Measurements from ENCODE around the gene KCNQ2.

The KCNQ2 gene

DNA sequence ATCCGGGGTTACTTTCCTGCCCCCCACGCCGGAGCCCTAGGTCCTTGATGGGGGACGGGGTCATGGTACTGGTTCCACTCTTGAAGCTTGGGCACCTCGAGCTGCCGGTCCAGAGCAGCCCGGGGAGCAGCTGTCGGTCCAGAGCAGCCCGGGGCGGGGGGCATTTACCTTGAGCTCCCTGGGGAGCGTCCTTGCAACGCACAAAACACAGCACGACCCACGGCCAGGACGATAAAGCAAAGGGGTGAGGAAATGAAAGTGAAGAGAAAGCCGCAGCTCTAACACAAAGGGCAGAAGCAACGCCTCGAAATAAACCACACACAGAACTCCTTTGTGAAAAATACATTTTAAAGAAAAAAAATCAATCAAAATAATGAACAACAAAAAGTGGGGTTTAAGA, 39.1 kb downstream of the KCNQ2 start:
- Histone ChIP-seq H3K4me1 (ENCODE audit: insufficient read depth, low read length, severe bottlenecking) (no peaks in the 10 kb centered on the region), H3K9me3 (ENCODE audit: low read length) (no peaks in the 10 kb centered on the region), H3K27ac (ENCODE audit: low read depth, low read length, poor library complexity, severe bottlenecking) (no peak overlapping the region), H3K4me2 (ENCODE audit: low read length) (no peak overlapping the region), H3K4me3 (ENCODE audit: low read depth, low read length, poor library complexity, severe bottlenecking) (no peak overlapping the region), H3K27me3 (ENCODE audit: insufficient read depth, low read length) (no peaks in the 10 kb centered on the region), H3F3A (ENCODE audit: insufficient read depth, low read length) (no peaks in the 10 kb centered on the region), H3K9ac (ENCODE audit: low read length) (no peak overlapping the region), H3K9me2 (ENCODE audit: low read depth, low read length) (no peaks in the 10 kb centered on the region), H3K79me2 (ENCODE audit: insufficient read depth, low read length) (no peaks in the 10 kb centered on the region), H2AFZ (ENCODE audit: low read length) (no peak overlapping the region), H3K36me3 (ENCODE audit: insufficient read depth, low read length) (no peaks in the 10 kb centered on the region), H4K20me1 (ENCODE audit: insufficient read depth, low read length) (no peaks in the 10 kb centered on the region)
- no peak for TF ChIP-seq EZH2 (IDR thresholded peaks at IDR 0.05; ENCODE audit: borderline replicate concordance, low read length)
- TF ChIP-seq CTCF (IDR thresholded peaks at IDR 0.05; ENCODE audit: low read length), result no peak

GRCh38 chr20:63432577-63433325, 39.7 kb downstream of the KCNQ2 start:
- Histone ChIP-seq H3K9me2 (ENCODE audit: low read depth, low read length) (no peaks in the 10 kb centered on the region), H3F3A (ENCODE audit: insufficient read depth, low read length) (no peaks in the 10 kb centered on the region), H3K27ac (ENCODE audit: low read depth, low read length, poor library complexity, severe bottlenecking) (no peak overlapping the region), H2AFZ (ENCODE audit: low read length) (no peak overlapping the region), H3K79me2 (ENCODE audit: insufficient read depth, low read length) (no peaks in the 10 kb centered on the region), H3K36me3 (ENCODE audit: insufficient read depth, low read length) (no peaks in the 10 kb centered on the region), H3K4me2 (ENCODE audit: low read length) (no peak overlapping the region), H3K9me3 (ENCODE audit: low read length) (no peaks in the 10 kb centered on the region), H3K4me3 (ENCODE audit: low read depth, low read length, poor library complexity, severe bottlenecking) (no peak overlapping the region), H3K4me1 (ENCODE audit: insufficient read depth, low read length, severe bottlenecking) (no peaks in the 10 kb centered on the region), H3K9ac (ENCODE audit: low read length) (no peak overlapping the region), H3K27me3 (ENCODE audit: insufficient read depth, low read length) (peaks cover 3% of the 10 kb centered on the region; the same call in 1 of the 2 replicates), H4K20me1 (ENCODE audit: insufficient read depth, low read length) (no peaks in the 10 kb centered on the region)
- no peak for TF ChIP-seq CTCF (IDR thresholded peaks at IDR 0.05; ENCODE audit: low read length)
- TF ChIP-seq EZH2 (IDR thresholded peaks at IDR 0.05; ENCODE audit: borderline replicate concordance, low read length), result no peak

- Histone ChIP-seq H3F3A (ENCODE audit: insufficient read depth, low read length) (no peaks in the 10 kb centered on the region), H3K4me2 (ENCODE audit: low read length) (no peak overlapping the region), H3K9ac (ENCODE audit: low read length) (no peak overlapping the region), H2AFZ (ENCODE audit: low read length) (no peak overlapping the region), H3K27ac (ENCODE audit: low read depth, low read length, poor library complexity, severe bottlenecking) (no peak overlapping the region), H3K79me2 (ENCODE audit: insufficient read depth, low read length) (no peaks in the 10 kb centered on the region), H3K9me3 (ENCODE audit: low read length) (no peaks in the 10 kb centered on the region), H4K20me1 (ENCODE audit: insufficient read depth, low read length) (no peaks in the 10 kb centered on the region), H3K27me3 (ENCODE audit: insufficient read depth, low read length) (peaks cover 6% of the 10 kb centered on the region; the same call in 1 of the 2 replicates), H3K9me2 (ENCODE audit: low read depth, low read length) (no peaks in the 10 kb centered on the region), H3K4me1 (ENCODE audit: insufficient read depth, low read length, severe bottlenecking) (no peaks in the 10 kb centered on the region), H3K36me3 (ENCODE audit: insufficient read depth, low read length) (no peaks in the 10 kb centered on the region), H3K4me3 (ENCODE audit: low read depth, low read length, poor library complexity, severe bottlenecking) (no peak overlapping the region)
- TF ChIP-seq CTCF (IDR thresholded peaks at IDR 0.05; ENCODE audit: low read length) (no peak), EZH2 (IDR thresholded peaks at IDR 0.05; ENCODE audit: borderline replicate concordance, low read length) (no peak)
Measured at GRCh38 chr20:63431944-63432343, 40.5 kb downstream of the KCNQ2 start.
